NT2/D1 (cell line): Measurements from ENCODE around the gene PHC2.

ENCODE experiments used
- DNase-seq: peaks from one replicate; pipeline ENCODE4 v3.0.0-alpha.2; 2011; ENCODE audit warnings: low read depth, low spot score
- H3K27me3 ChIP-seq: 2 replicates; pipeline ENCODE4 v1.6.0; 2011; ENCODE audit warnings: mild to moderate bottlenecking; ENCODE audit not compliant: insufficient read length, insufficient read depth
- H3K36me3 ChIP-seq: 2 replicates; pipeline ENCODE4 v1.6.1; 2011; ENCODE audit warnings: mild to moderate bottlenecking, low read length, mixed read lengths; ENCODE audit not compliant: insufficient read depth, insufficient read length
- H3K4me1 ChIP-seq: 2 replicates; pipeline ENCODE4 v1.5.1; 2011; ENCODE audit not compliant: insufficient read depth, insufficient read length
- H3K4me3 ChIP-seq: 2 replicates; pipeline ENCODE4 v1.5.1; 2011; ENCODE audit warnings: low read depth; ENCODE audit not compliant: insufficient read length
- H3K9ac ChIP-seq: 2 replicates; pipeline ENCODE4 v1.6.0; 2011; ENCODE audit warnings: low read depth; ENCODE audit not compliant: insufficient read length
- H3K9me3 ChIP-seq: 2 replicates; pipeline ENCODE4 v1.5.1; 2011; ENCODE audit warnings: mild to moderate bottlenecking, low read length; ENCODE audit not compliant: insufficient read depth
- SUZ12 ChIP-seq: IDR thresholded peaks from 2 replicates; pipeline ENCODE4 v1.6.1; 2011; ENCODE audit not compliant: insufficient read length, insufficient read depth; ENCODE audit errors: extremely low read depth
- YY1 ChIP-seq: IDR thresholded peaks from 2 replicates; pipeline ENCODE4 v1.6.1; 2011; ENCODE audit not compliant: insufficient read length, insufficient read depth
- ZNF274 ChIP-seq: IDR thresholded peaks from 2 replicates; pipeline ENCODE4 v1.6.1; 2011; ENCODE audit warnings: mild to moderate bottlenecking, low read depth, low read length

Gene PHC2

GRCh38 chr1:33428661-33429060, 2.2 kb downstream of the PHC2 start:
- no peaks in the 10 kb centered on the region for H3K36me3 ChIP-seq
- TF ChIP-seq SUZ12 = no peak
- no peak for TF ChIP-seq ZNF274
- TF ChIP-seq YY1 = no peak
- peaks cover 3% of the 10 kb centered on the region for H3K4me1 ChIP-seq
- H3K4me3 ChIP-seq = no peak overlapping the region
- DNase-seq = no peak
- H3K9me3 ChIP-seq = no peaks in the 10 kb centered on the region
- H3K27me3 ChIP-seq = peaks cover 45% of the 10 kb centered on the region
- no peak overlapping the region for H3K9ac ChIP-seq

- H3K27me3 ChIP-seq = peaks cover 45% of the 10 kb centered on the region
- TF ChIP-seq SUZ12 = no peak
- TF ChIP-seq ZNF274 = no peak
- no peak for TF ChIP-seq YY1
- DNase-seq = no peak
- peaks cover 3% of the 10 kb centered on the region for H3K4me1 ChIP-seq
- no peak overlapping the region for H3K4me3 ChIP-seq
- H3K9me3 ChIP-seq = no peaks in the 10 kb centered on the region
- no peaks in the 10 kb centered on the region for H3K36me3 ChIP-seq
- H3K9ac ChIP-seq = no peak overlapping the region
Observed at GRCh38 chr1:33426916-33427315, 4.0 kb downstream of the PHC2 start.

- TF ChIP-seq YY1 (no peak), ZNF274 (no peak), SUZ12 (no peak)
- peaks cover 3% of the 10 kb centered on the region for H3K4me1 ChIP-seq
- no peak overlapping the region for H3K9ac ChIP-seq
- no peak overlapping the region for H3K4me3 ChIP-seq
- H3K27me3 ChIP-seq = peaks cover 38% of the 10 kb centered on the region
- DNase-seq = no peak
- no peaks in the 10 kb centered on the region for H3K36me3 ChIP-seq
- H3K9me3 ChIP-seq = no peaks in the 10 kb centered on the region
Observed at GRCh38 chr1:33425900-33426299, 5.0 kb downstream of the PHC2 start.

GRCh38 chr1:33424610-33425009, 6.3 kb downstream of the PHC2 start:
- peaks cover 29% of the 10 kb centered on the region for H3K27me3 ChIP-seq
- peaks cover 3% of the 10 kb centered on the region for H3K4me1 ChIP-seq
- H3K4me3 ChIP-seq = no peak overlapping the region
- no peak for DNase-seq
- TF ChIP-seq SUZ12 (no peak), ZNF274 (no peak), YY1 (no peak)
- H3K9me3 ChIP-seq = no peaks in the 10 kb centered on the region
- H3K9ac ChIP-seq = no peak overlapping the region
- no peaks in the 10 kb centered on the region for H3K36me3 ChIP-seq

GRCh38 chr1:33424205-33424604, 6.7 kb downstream of the PHC2 start:
- TF ChIP-seq ZNF274 = no peak
- peaks cover 3% of the 10 kb centered on the region for H3K4me1 ChIP-seq
- H3K27me3 ChIP-seq = peaks cover 25% of the 10 kb centered on the region
- DNase-seq = no peak
- H3K9ac ChIP-seq = no peak overlapping the region
- no peak overlapping the region for H3K4me3 ChIP-seq
- H3K36me3 ChIP-seq = no peaks in the 10 kb centered on the region
- H3K9me3 ChIP-seq = peaks cover 1% of the 10 kb centered on the region; the same call in 1 of the 2 replicates

GRCh38 chr1:33420870-33421775, 9.8 kb downstream of the PHC2 start:
- no peak overlapping the region for H3K9ac ChIP-seq
- DNase-seq = no peak
- H3K4me3 ChIP-seq = no peak overlapping the region
- no peaks in the 10 kb centered on the region for H3K27me3 ChIP-seq
- no peaks in the 10 kb centered on the region for H3K4me1 ChIP-seq
- TF ChIP-seq ZNF274 (no peak), SUZ12 (no peak), YY1 (no peak)
- no peaks in the 10 kb centered on the region for H3K36me3 ChIP-seq
- H3K9me3 ChIP-seq = peaks cover 31% of the 10 kb centered on the region

- TF ChIP-seq SUZ12 (no peak), YY1 (no peak), ZNF274 (no peak)
- Histone ChIP-seq H3K9me3 (peaks cover 45% of the 10 kb centered on the region), H3K4me3 (no peak overlapping the region), H3K36me3 (no peaks in the 10 kb centered on the region), H3K9ac (no peak overlapping the region), H3K4me1 (no peaks in the 10 kb centered on the region), H3K27me3 (no peaks in the 10 kb centered on the region)
- no peak for DNase-seq
Observed at GRCh38 chr1:33418811-33419210, 12.1 kb downstream of the PHC2 start.

GRCh38 chr1:33414879-33415278, 16.0 kb downstream of the PHC2 start:
- no peak overlapping the region for H3K9ac ChIP-seq
- H3K9me3 ChIP-seq = peaks cover 45% of the 10 kb centered on the region
- TF ChIP-seq YY1 (no peak), ZNF274 (no peak), SUZ12 (no peak)
- no peak overlapping the region for H3K4me3 ChIP-seq
- H3K27me3 ChIP-seq = no peaks in the 10 kb centered on the region
- no peaks in the 10 kb centered on the region for H3K4me1 ChIP-seq
- no peak for DNase-seq
- no peaks in the 10 kb centered on the region for H3K36me3 ChIP-seq
